ENCODE data around the gene CATSPER1. TPM values are rescaled to one million over a fixed set of nuclear protein-coding genes. Genes with fewer than 3 reads are reported as not detected.

CATSPER1 gene
- total and polyA plus RNA-seq, 12 donors, result 0.20 to 2.3 (median 0.41) TPM; not detected in 5

- H3K36me3 ChIP-seq (replicated peaks in 1 of 2), result peaks cover 0 to 38% of the 10 kb centered on the region in 2 donors
Observed at GRCh38 chr11:65976216-65977176, 49.8 kb downstream of the CATSPER1 start.

GRCh38 chr11:65975771-65976170 lies 50.5 kb downstream of the CATSPER1 start:
- H3K4me1 ChIP-seq (replicated peaks in 1 of 2), result no peaks in the 10 kb centered on the region
- no peak overlapping the region for H3K4me3 ChIP-seq
- intact Hi-C loops (cut with DNase I), result no loop called here
- H3K9me3 ChIP-seq (replicated peaks in 1 of 3), result no peaks in the 10 kb centered on the region
- TF ChIP-seq POLR2A (IDR thresholded peaks at IDR 0.05) (no peak), CTCF (IDR thresholded peaks at IDR 0.05) (no peak)
- DNase-seq, result no peak
- no peak overlapping the region for H3K27ac ChIP-seq
- 94 to 96% (median 94%) methylated on average over 9 of the region's 9 CpGs for WGBS, 4 donors
- H3K36me3 ChIP-seq (replicated peaks in 1 of 2), result peaks cover 0 to 38% of the 10 kb centered on the region in 2 donors
- H3K27me3 ChIP-seq, result no peaks in the 10 kb centered on the region

More at GRCh38 chr11:65976216-65977176, 49.8 kb downstream of the CATSPER1 start:
- Histone ChIP-seq H3K4me3 (no peak overlapping the region), H3K27ac (no peak overlapping the region), H3K9me3 (replicated peaks in 1 of 3) (no peaks in the 10 kb centered on the region), H3K27me3 (no peaks in the 10 kb centered on the region), H3K4me1 (replicated peaks in 1 of 2) (no peaks in the 10 kb centered on the region)
- no peak for TF ChIP-seq POLR2A (IDR thresholded peaks at IDR 0.05)
- no peak for TF ChIP-seq CTCF (IDR thresholded peaks at IDR 0.05)
- WGBS, 4 donors, result 85 to 90% (median 86%) methylated on average over 23 to 43 of the region's 43 CpGs
- intact Hi-C loops (cut with DNase I), result no loop called here
- DNase-seq, result no peak

GRCh38 chr11:65973439-65974110 lies 52.7 kb downstream of the CATSPER1 start:
- H3K36me3 ChIP-seq (replicated peaks in 1 of 2), result peaks cover 0 to 41% of the 10 kb centered on the region in 2 donors
- DNase-seq, result no peak
- H3K27me3 ChIP-seq, result no peaks in the 10 kb centered on the region
- H3K4me3 ChIP-seq, result no peak overlapping the region
- H3K4me1 ChIP-seq (replicated peaks in 1 of 2), result no peaks in the 10 kb centered on the region
- no peaks in the 10 kb centered on the region for H3K9me3 ChIP-seq (replicated peaks in 1 of 3)
- intact Hi-C loops (cut with DNase I), result no loop called here
- TF ChIP-seq CTCF (IDR thresholded peaks at IDR 0.05) (no peak), POLR2A (IDR thresholded peaks at IDR 0.05) (no peak)
- H3K27ac ChIP-seq, result no peak overlapping the region
- WGBS, 4 donors, result 86 to 93% (median 90%) methylated on average over 13 of the region's 13 CpGs

- Histone ChIP-seq H3K27ac (no peak overlapping the region), H3K27me3 (no peaks in the 10 kb centered on the region), H3K4me1 (replicated peaks in 1 of 2) (no peaks in the 10 kb centered on the region), H3K4me3 (no peak overlapping the region), H3K36me3 (replicated peaks in 1 of 2) (peaks cover 0 to 41% of the 10 kb centered on the region in 2 donors), H3K9me3 (replicated peaks in 1 of 3) (no peaks in the 10 kb centered on the region)
- TF ChIP-seq CTCF (IDR thresholded peaks at IDR 0.05), result no peak
- TF ChIP-seq POLR2A (IDR thresholded peaks at IDR 0.05), result no peak
- 94 to 97% (median 95%) methylated on average over 8 of the region's 8 CpGs for WGBS, 4 donors
- DNase-seq, result no peak
- intact Hi-C loops (cut with DNase I), result no loop called here
Observed at GRCh38 chr11:65972116-65972515, 54.2 kb downstream of the CATSPER1 start.

All from adrenal gland (tissue), 12 donors.